GM12875 (cell line): Measurements from ENCODE around the gene PPP4R1.

Experiments used
- H3K4me3 ChIP-seq: one replicate; pipeline ENCODE4 v1.5.1; 2011; ENCODE audit warnings: low read depth, low read length, control low read depth
- CTCF ChIP-seq: IDR thresholded peaks from 2 replicates; pipeline ENCODE4 v1.5.1; 2011; ENCODE audit warnings: low read depth, mild to moderate bottlenecking, control low read depth, inconsistent platforms, low read length, moderate library complexity, borderline replicate concordance; ENCODE audit not compliant: insufficient read depth

The PPP4R1 gene

GRCh38 chr18:9547782-9548181, 66.6 kb downstream of the PPP4R1 start:
- TF ChIP-seq CTCF: no peak
- no peak overlapping the region for H3K4me3 ChIP-seq

- TF ChIP-seq CTCF: no peak
- no peak overlapping the region for H3K4me3 ChIP-seq
Observed at GRCh38 chr18:9546468-9546867, 67.9 kb downstream of the PPP4R1 start.

DNA sequence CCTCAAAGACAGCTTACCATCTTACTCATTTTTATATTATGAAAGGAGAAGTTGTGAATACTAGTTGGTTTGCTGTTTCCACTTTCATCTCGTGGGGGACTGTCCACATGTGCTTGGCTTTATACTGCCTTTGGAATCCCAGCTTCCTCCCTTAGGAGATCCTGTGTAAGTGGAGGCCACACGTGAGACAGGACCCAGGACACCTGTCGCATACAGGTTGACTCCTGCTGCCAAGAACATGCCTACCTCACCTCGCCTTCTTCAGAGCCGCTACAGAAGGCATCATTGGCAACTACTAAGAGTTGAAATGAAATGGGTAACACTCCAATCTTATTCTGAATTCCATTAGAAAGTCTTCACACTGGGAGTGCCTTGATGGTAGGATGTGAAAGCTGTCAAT, 69.3 kb downstream of the PPP4R1 start:
- no peak for TF ChIP-seq CTCF
- no peak overlapping the region for H3K4me3 ChIP-seq

- no peak for TF ChIP-seq CTCF
- no peak overlapping the region for H3K4me3 ChIP-seq
Observed at GRCh38 chr18:9542924-9543323, 71.4 kb downstream of the PPP4R1 start.

GRCh38 chr18:9539938-9540337, 74.4 kb downstream of the PPP4R1 start:
- H3K4me3 ChIP-seq: no peak overlapping the region
- TF ChIP-seq CTCF: no peak

- TF ChIP-seq CTCF: no peak
- H3K4me3 ChIP-seq: no peak overlapping the region
Observed at GRCh38 chr18:9539283-9539682, 75.1 kb downstream of the PPP4R1 start.

- H3K4me3 ChIP-seq: no peak overlapping the region
- no peak for TF ChIP-seq CTCF
Observed at GRCh38 chr18:9537677-9538076, 76.7 kb downstream of the PPP4R1 start.
